Endothelial cell of umbilical vein (primary cell): ENCODE results near the gene CNTNAP2. TPM values are rescaled to one million over a fixed set of nuclear protein-coding genes. Genes with fewer than 3 reads are reported as not detected.

ENCODE experiments used
- BruUV-seq: library from RNA; stranded (reverse); fragments of 400-500 nt; replicated peaks from 2 replicates; lab custom pipeline; 2021; lab: Mats Ljungman, UMichigan
- CTCF ChIA-PET: fragments of 300-600, 350-600 bp; sonication (Branson Sonifier 250); formaldehyde crosslinking; loops from one replicate; lab custom pipeline; 2021; ENCODE audit warnings: antibody characterized with exemption, inconsistent platforms; lab: Charles Lee
- POLR2A ChIA-PET: fragments of 300-600, 350-600 bp; sonication (Branson Sonifier 250); formaldehyde crosslinking; loops from one replicate; lab custom pipeline; 2021; ENCODE audit warnings: antibody characterized with exemption, inconsistent platforms; lab: Charles Lee
- DNase-seq: peaks from one replicate; pipeline ENCODE4 v3.0.0-alpha.2; 2011; ENCODE audit warnings: low read depth, low spot score
- FAIRE-seq: peaks from 2 replicates; lab custom pipeline; 2011; peaks lifted over from hg19 to GRCh38; lab: Jason Lieb, UNC
- H2AFZ ChIP-seq: 2 replicates; pipeline ENCODE4 v1.6.0; 2012; ENCODE audit warnings: low read depth, low read length, control low read depth, inconsistent platforms
- H3K27ac ChIP-seq: 2 replicates; pipeline ENCODE4 v1.5.1; 2011; ENCODE audit warnings: low read depth, mild to moderate bottlenecking, control low read depth, low read length, moderate library complexity; ENCODE audit not compliant: insufficient read depth
- H3K27me3 ChIP-seq, 2 experiments: 2 replicates each; pipeline versions ENCODE4 v1.6.0 to v1.6.1; 2011; ENCODE audit warnings: low read length in 2 of 2, mixed read lengths in 1 of 2; ENCODE audit not compliant: control insufficient read depth in 2 of 2, insufficient read depth in 2 of 2
- H3K36me3 ChIP-seq, 2 experiments: 2 replicates in 1 of 2; 3 replicates in 1 of 2; pipeline ENCODE4 v1.5.1; 2011; ENCODE audit warnings: low read length in 2 of 2, mild to moderate bottlenecking in 1 of 2, moderate library complexity in 1 of 2; ENCODE audit not compliant: control insufficient read depth in 2 of 2, insufficient read depth in 2 of 2; ENCODE audit errors: extremely low read depth in 1 of 2
- H3K4me1 ChIP-seq: 3 replicates; pipeline ENCODE4 v1.5.1; 2011; ENCODE audit warnings: mild to moderate bottlenecking, low read length; ENCODE audit not compliant: control insufficient read depth, insufficient read depth; ENCODE audit errors: extremely low read depth
- H3K4me2 ChIP-seq: 2 replicates; pipeline ENCODE4 v1.6.1; 2011; ENCODE audit warnings: low read length, control low read depth, mixed read lengths; ENCODE audit not compliant: insufficient read depth
- H3K4me3 ChIP-seq, 3 experiments: fragments of 200-600 bp in 1 of 3; sonication (generic), shearing (Covaris generic) in 1 of 3; replicated peaks in 1 of 3; 2 replicates each; pipeline ENCODE4 v1.5.1; 2011 to 2016; ENCODE audit warnings: control low read depth in 3 of 3, low read length in 3 of 3, mild to moderate bottlenecking in 2 of 3, inconsistent platforms in 1 of 3, low read depth in 1 of 3, moderate library complexity in 1 of 3; ENCODE audit not compliant: insufficient read depth in 1 of 3
- H3K79me2 ChIP-seq: 2 replicates; pipeline ENCODE4 v1.6.0; 2012; ENCODE audit warnings: low read length, inconsistent platforms; ENCODE audit not compliant: control insufficient read depth, insufficient read depth
- H3K9ac ChIP-seq: replicated peaks from 2 replicates; pipeline ENCODE3; 2011; ENCODE audit warnings: low read length, control low read depth; ENCODE audit not compliant: insufficient read depth; ENCODE audit errors: extremely low read depth
- H3K9me1 ChIP-seq: replicated peaks from 3 replicates; pipeline ENCODE4 v1.6.0; 2011; ENCODE audit warnings: mild to moderate bottlenecking, low read length; ENCODE audit not compliant: control insufficient read depth, insufficient read depth; ENCODE audit errors: extremely low read depth
- H3K9me3 ChIP-seq: replicated peaks from 2 replicates; pipeline ENCODE4 v1.5.1; 2012; ENCODE audit warnings: low read length, inconsistent platforms; ENCODE audit not compliant: control insufficient read depth, insufficient read depth
- H4K20me1 ChIP-seq: replicated peaks from 2 replicates; pipeline ENCODE3; 2011; ENCODE audit warnings: mild to moderate bottlenecking, low read length; ENCODE audit not compliant: control insufficient read depth, insufficient read depth; ENCODE audit errors: extremely low read depth
- EZH2 ChIP-seq: IDR thresholded peaks from 2 replicates; pipeline ENCODE4 v1.6.1; 2012; ENCODE audit warnings: borderline replicate concordance, low read depth, mild to moderate bottlenecking, moderate library complexity, low read length, inconsistent platforms; ENCODE audit not compliant: severe bottlenecking
- FOS ChIP-seq: IDR thresholded peaks from 2 replicates; pipeline ENCODE4 v1.6.1; 2011; ENCODE audit warnings: mild to moderate bottlenecking, low read length, moderate library complexity, borderline replicate concordance; ENCODE audit not compliant: insufficient read depth
- GATA2 ChIP-seq: IDR thresholded peaks from 2 replicates; pipeline ENCODE4 v1.7.0; 2011; ENCODE audit warnings: low read depth, mild to moderate bottlenecking, moderate library complexity, mixed read lengths, low read length; ENCODE audit not compliant: insufficient read length, insufficient read depth
- JUN ChIP-seq: IDR thresholded peaks from 2 replicates; pipeline ENCODE4 v1.6.1; 2011; ENCODE audit warnings: borderline replicate concordance, low read depth; ENCODE audit not compliant: insufficient read length, insufficient read depth
- MAX ChIP-seq: IDR thresholded peaks from 2 replicates; pipeline ENCODE4 v1.6.1; 2011; ENCODE audit not compliant: insufficient read depth, insufficient read length
- MYC ChIP-seq: IDR thresholded peaks from one replicate; pipeline ENCODE4 v1.6.1; 2011; ENCODE audit warnings: mild to moderate bottlenecking, low read depth, low read length
- POLR2A ChIP-seq: IDR thresholded peaks from 2 replicates; pipeline ENCODE4 v1.6.1; 2012; ENCODE audit warnings: low read depth, mild to moderate bottlenecking, control low read depth, low read length
- POLR2AphosphoS5 ChIP-seq: IDR thresholded peaks from 2 replicates; pipeline ENCODE4 v1.6.1; 2012; ENCODE audit warnings: low read depth, mild to moderate bottlenecking, control low read depth, low read length, moderate library complexity; ENCODE audit not compliant: insufficient read depth
- dilution Hi-C: fragments of 300-500 bp; cut with MboI; formaldehyde crosslinking; loops from one replicate; pipeline ENCODE4 v1.15.0; 2019; ENCODE audit warnings: low sequenced_read_pairs; ENCODE audit not compliant: extremely low pct_ligation_motif_present
- intact Hi-C: fragments of 100-400 bp; cut with micrococcal nuclease; formaldehyde crosslinking; loops from one replicate; pipeline ENCODE4 v1.10.0; 2022
- polyA plus RNA-seq, 4 experiments: library from polyadenylated mRNA; depleted of rRNA in 3 of 4; stranded (reverse) in 3 of 4; unstranded in 1 of 4; fragments of >200 nt; gene quantifications; 2 replicates each; pipeline versions ENCODE4 v1.2.1 to v1.2.3, GENCODE V29; 2011 to 2012; ENCODE audit warnings: missing spikeins in 1 of 4
- total RNA-seq: library from RNA; stranded (reverse); gene quantifications from 2 replicates; pipeline ENCODE4 v1.2.3, GENCODE V29; 2021
- TF ChIP-seq, protein P1 (sequence below), 2 donors: IDR thresholded peaks; 1 replicate in 1 of 2; 2 replicates in 1 of 2; pipeline ENCODE4 v1.5.1; 2011; ENCODE audit warnings: low read length in 2 of 2, mild to moderate bottlenecking in 2 of 2, moderate library complexity in 2 of 2, control low read depth in 1 of 2, inconsistent platforms in 1 of 2, low read depth in 1 of 2; ENCODE audit not compliant: insufficient read depth in 1 of 2; ENCODE audit errors: extremely low read depth in 1 of 2

The CNTNAP2 gene
- total and polyA plus RNA-seq, 2 donors (not counting 3 experiments of a cell fraction or from before 2014, with no cell fraction given): not detected

DNA sequence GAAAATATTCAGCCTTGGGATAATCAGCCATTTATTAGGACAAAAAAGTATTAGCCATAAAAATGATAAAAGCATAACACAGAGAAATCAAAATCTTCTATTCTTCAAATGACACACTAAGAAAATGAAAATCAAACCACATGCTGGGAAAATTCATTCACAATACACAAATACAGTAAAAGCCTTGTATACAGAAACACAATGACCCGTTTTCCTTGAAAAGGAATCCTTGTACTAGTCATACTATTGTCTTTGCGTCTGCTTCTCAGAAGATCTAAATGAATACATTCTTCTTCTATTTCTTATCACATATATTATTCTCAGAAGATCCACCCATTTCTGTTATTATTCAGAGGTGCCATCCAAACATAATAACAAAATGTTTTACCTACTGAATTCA is 749.1 kb downstream of the CNTNAP2 start:
- no TSS peak for BruUV-seq
- H4K20me1 ChIP-seq: no peaks in the 10 kb centered on the region
- H3K4me1 ChIP-seq: no peaks in the 10 kb centered on the region
- no peaks in the 10 kb centered on the region for H3K9me1 ChIP-seq
- H3K36me3 ChIP-seq: no peaks in the 10 kb centered on the region
- CTCF ChIA-PET: no interaction called here
- peaks cover 2% of the 10 kb centered on the region for H3K9me3 ChIP-seq
- no peak overlapping the region for H3K9ac ChIP-seq
- TF ChIP-seq POLR2AphosphoS5 (no peak), MAX (no peak), MYC (no peak), JUN (no peak), EZH2 (no peak), FOS (no peak), POLR2A (no peak), GATA2 (no peak)
- TF ChIP-seq, protein P1, sequence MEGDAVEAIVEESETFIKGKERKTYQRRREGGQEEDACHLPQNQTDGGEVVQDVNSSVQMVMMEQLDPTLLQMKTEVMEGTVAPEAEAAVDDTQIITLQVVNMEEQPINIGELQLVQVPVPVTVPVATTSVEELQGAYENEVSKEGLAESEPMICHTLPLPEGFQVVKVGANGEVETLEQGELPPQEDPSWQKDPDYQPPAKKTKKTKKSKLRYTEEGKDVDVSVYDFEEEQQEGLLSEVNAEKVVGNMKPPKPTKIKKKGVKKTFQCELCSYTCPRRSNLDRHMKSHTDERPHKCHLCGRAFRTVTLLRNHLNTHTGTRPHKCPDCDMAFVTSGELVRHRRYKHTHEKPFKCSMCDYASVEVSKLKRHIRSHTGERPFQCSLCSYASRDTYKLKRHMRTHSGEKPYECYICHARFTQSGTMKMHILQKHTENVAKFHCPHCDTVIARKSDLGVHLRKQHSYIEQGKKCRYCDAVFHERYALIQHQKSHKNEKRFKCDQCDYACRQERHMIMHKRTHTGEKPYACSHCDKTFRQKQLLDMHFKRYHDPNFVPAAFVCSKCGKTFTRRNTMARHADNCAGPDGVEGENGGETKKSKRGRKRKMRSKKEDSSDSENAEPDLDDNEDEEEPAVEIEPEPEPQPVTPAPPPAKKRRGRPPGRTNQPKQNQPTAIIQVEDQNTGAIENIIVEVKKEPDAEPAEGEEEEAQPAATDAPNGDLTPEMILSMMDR (IDR thresholded peaks at IDR 0.05; ENCODE audit: extremely low read depth in 1 of 2, insufficient read depth in 1 of 2, low read depth in 1 of 2, low read length in 2 of 2): no peak
- FAIRE-seq (no peak), DNase-seq (no peak)
- no peaks in the 10 kb centered on the region for H3K79me2 ChIP-seq
- no peak overlapping the region for H3K4me2 ChIP-seq
- dilution Hi-C loops (no loop called here), intact Hi-C loops (no loop called here)
- POLR2A ChIA-PET: no interaction called here
- H3K4me3 ChIP-seq: no peak overlapping the region
- H3K27ac ChIP-seq: no peak overlapping the region
- H3K27me3 ChIP-seq: no peaks in the 10 kb centered on the region
- no peak overlapping the region for H2AFZ ChIP-seq
